ENCODE data around the gene DCP1A. TPM values are rescaled to one million over a fixed set of nuclear protein-coding genes. Genes with fewer than 3 reads are reported as not detected.

Gene DCP1A
- total and polyA plus RNA-seq, 9 of the 15 experiments (the other 6 are each of a cell fraction or from before 2014, with no cell fraction given), result 6.6 to 33.7 (median 13.3) TPM

DNA sequence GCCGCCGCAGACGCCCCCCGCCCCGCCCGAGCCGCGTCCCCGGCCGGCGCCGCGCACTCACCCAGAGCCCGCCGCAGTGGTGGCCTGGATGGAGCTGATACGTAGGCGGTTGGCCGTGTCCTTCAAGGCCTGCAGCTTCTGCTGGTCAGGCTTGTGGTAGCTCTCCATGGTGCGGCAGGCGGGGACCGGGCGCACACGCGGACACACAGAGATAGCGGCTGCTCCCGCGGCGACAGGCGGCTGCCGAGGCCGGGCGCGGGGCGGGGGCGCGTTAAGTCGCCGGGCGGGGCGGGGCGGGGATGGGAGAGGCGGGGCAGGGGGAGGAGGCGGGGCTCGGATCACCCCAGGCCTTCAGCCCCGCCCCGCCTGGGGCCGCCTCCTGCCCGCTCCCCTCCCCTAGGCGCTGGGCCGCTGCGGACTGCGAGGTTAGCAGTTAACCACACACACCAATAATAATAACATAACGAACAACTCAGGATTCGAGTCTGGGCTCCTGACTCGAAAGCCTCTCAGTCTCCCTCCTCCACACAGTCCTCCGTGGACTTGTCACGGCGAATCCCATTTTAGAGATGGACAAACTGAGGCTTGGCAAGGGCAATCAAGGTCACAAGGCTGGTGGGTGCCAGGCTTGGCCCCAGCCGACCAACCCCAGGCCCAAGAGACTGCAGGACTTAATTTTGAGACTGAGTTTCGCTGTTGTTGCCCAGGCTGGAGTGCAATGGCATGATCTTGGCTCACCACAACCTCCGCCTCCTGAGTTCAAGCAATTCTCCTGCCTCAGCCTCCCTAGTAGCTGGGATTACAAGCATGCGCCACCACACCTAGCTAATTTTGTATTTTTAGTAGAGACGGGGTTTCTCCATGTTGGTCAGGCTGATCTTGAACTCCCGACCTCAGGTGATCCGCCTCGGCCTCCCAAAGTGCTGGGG is 91.3 kb downstream of the DCP1A start, which contains the start of gene TKT (continued):
- TF ChIP-seq, protein P1, sequence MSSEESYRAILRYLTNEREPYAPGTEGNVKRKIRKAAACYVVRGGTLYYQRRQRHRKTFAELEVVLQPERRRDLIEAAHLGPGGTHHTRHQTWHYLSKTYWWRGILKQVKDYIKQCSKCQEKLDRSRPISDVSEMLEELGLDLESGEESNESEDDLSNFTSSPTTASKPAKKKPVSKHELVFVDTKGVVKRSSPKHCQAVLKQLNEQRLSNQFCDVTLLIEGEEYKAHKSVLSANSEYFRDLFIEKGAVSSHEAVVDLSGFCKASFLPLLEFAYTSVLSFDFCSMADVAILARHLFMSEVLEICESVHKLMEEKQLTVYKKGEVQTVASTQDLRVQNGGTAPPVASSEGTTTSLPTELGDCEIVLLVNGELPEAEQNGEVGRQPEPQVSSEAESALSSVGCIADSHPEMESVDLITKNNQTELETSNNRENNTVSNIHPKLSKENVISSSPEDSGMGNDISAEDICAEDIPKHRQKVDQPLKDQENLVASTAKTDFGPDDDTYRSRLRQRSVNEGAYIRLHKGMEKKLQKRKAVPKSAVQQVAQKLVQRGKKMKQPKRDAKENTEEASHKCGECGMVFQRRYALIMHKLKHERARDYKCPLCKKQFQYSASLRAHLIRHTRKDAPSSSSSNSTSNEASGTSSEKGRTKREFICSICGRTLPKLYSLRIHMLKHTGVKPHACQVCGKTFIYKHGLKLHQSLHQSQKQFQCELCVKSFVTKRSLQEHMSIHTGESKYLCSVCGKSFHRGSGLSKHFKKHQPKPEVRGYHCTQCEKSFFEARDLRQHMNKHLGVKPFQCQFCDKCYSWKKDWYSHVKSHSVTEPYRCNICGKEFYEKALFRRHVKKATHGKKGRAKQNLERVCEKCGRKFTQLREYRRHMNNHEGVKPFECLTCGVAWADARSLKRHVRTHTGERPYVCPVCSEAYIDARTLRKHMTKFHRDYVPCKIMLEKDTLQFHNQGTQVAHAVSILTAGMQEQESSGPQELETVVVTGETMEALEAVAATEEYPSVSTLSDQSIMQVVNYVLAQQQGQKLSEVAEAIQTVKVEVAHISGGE (CRISPR knock-in tag; IDR thresholded peaks at IDR 0.05), result peak in 1 of 3 experiments; percentile 56; a peak in 1 of 6 replicates
- TF ChIP-seq ZKSCAN8 (CRISPR knock-in tag; IDR thresholded peaks at IDR 0.05), result no peak
- TF ChIP-seq, protein P2, sequence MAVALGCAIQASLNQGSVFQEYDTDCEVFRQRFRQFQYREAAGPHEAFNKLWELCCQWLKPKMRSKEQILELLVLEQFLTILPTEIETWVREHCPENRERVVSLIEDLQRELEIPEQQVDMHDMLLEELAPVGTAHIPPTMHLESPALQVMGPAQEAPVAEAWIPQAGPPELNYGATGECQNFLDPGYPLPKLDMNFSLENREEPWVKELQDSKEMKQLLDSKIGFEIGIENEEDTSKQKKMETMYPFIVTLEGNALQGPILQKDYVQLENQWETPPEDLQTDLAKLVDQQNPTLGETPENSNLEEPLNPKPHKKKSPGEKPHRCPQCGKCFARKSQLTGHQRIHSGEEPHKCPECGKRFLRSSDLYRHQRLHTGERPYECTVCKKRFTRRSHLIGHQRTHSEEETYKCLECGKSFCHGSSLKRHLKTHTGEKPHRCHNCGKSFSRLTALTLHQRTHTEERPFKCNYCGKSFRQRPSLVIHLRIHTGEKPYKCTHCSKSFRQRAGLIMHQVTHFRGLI (CRISPR knock-in tag; IDR thresholded peaks at IDR 0.05), result no peak
- peak; percentile 73 for TF ChIP-seq TBP (optimal IDR thresholded peaks at IDR 0.05; ENCODE audit: low read depth, low read length)
- TF ChIP-seq BHLHE40 (IDR thresholded peaks at IDR 0.05; ENCODE audit: low read length), result peak; percentile 65
- no peak for TF ChIP-seq DIDO1 (tag; IDR thresholded peaks at IDR 0.05; ENCODE audit: low read depth)
- TF ChIP-seq ARNT (IDR thresholded peaks at IDR 0.05), result peak; percentile 36 to 92; a peak in 2 of 4 replicates
- no peak for TF ChIP-seq MYBL2 (IDR thresholded peaks at IDR 0.05; ENCODE audit: low read depth)
- no peak for TF ChIP-seq MYBL2 (CRISPR knock-in tag; IDR thresholded peaks at IDR 0.05; ENCODE audit: borderline replicate concordance)
- TF ChIP-seq, protein P3, sequence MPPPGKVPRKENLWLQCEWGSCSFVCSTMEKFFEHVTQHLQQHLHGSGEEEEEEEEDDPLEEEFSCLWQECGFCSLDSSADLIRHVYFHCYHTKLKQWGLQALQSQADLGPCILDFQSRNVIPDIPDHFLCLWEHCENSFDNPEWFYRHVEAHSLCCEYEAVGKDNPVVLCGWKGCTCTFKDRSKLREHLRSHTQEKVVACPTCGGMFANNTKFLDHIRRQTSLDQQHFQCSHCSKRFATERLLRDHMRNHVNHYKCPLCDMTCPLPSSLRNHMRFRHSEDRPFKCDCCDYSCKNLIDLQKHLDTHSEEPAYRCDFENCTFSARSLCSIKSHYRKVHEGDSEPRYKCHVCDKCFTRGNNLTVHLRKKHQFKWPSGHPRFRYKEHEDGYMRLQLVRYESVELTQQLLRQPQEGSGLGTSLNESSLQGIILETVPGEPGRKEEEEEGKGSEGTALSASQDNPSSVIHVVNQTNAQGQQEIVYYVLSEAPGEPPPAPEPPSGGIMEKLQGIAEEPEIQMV (tag; conservative IDR thresholded peaks at IDR 0.05; ENCODE audit: low read depth), result peak; percentile 69
- 0 out of 2 replicates have a peak, but pooled peaks have one; percentile 5 for TF ChIP-seq GATAD2B (IDR thresholded peaks at IDR 0.05; ENCODE audit: borderline replicate concordance)
- TF ChIP-seq NR4A1 (CRISPR knock-in tag; IDR thresholded peaks at IDR 0.05), result no peak
- TF ChIP-seq NR4A1 (tag; IDR thresholded peaks at IDR 0.05), result no peak
- TF ChIP-seq, protein P4, sequence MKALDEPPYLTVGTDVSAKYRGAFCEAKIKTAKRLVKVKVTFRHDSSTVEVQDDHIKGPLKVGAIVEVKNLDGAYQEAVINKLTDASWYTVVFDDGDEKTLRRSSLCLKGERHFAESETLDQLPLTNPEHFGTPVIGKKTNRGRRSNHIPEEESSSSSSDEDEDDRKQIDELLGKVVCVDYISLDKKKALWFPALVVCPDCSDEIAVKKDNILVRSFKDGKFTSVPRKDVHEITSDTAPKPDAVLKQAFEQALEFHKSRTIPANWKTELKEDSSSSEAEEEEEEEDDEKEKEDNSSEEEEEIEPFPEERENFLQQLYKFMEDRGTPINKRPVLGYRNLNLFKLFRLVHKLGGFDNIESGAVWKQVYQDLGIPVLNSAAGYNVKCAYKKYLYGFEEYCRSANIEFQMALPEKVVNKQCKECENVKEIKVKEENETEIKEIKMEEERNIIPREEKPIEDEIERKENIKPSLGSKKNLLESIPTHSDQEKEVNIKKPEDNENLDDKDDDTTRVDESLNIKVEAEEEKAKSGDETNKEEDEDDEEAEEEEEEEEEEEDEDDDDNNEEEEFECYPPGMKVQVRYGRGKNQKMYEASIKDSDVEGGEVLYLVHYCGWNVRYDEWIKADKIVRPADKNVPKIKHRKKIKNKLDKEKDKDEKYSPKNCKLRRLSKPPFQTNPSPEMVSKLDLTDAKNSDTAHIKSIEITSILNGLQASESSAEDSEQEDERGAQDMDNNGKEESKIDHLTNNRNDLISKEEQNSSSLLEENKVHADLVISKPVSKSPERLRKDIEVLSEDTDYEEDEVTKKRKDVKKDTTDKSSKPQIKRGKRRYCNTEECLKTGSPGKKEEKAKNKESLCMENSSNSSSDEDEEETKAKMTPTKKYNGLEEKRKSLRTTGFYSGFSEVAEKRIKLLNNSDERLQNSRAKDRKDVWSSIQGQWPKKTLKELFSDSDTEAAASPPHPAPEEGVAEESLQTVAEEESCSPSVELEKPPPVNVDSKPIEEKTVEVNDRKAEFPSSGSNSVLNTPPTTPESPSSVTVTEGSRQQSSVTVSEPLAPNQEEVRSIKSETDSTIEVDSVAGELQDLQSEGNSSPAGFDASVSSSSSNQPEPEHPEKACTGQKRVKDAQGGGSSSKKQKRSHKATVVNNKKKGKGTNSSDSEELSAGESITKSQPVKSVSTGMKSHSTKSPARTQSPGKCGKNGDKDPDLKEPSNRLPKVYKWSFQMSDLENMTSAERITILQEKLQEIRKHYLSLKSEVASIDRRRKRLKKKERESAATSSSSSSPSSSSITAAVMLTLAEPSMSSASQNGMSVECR (CRISPR knock-in tag; IDR thresholded peaks at IDR 0.05), result peak; percentile 77; the same call in 1 of the 2 replicates
- TF ChIP-seq ELF4 (CRISPR knock-in tag; IDR thresholded peaks at IDR 0.05), result no peak

Data from K562 (cell line).